Endothelial cell of umbilical vein (primary cell): Measurements from ENCODE around the gene ARL10. TPM values are rescaled to one million over a fixed set of nuclear protein-coding genes. Genes with fewer than 3 reads are reported as not detected.

Source experiments
- BruUV-seq: library from RNA; stranded (reverse); fragments of 400-500 nt; replicated peaks from 2 replicates; lab custom pipeline; 2021; lab: Mats Ljungman, UMichigan
- CTCF ChIA-PET: fragments of 300-600, 350-600 bp; sonication (Branson Sonifier 250); formaldehyde crosslinking; loops from one replicate; lab custom pipeline; 2021; ENCODE audit warnings: antibody characterized with exemption, inconsistent platforms; lab: Charles Lee
- POLR2A ChIA-PET: fragments of 300-600, 350-600 bp; sonication (Branson Sonifier 250); formaldehyde crosslinking; loops from one replicate; lab custom pipeline; 2021; ENCODE audit warnings: antibody characterized with exemption, inconsistent platforms; lab: Charles Lee
- DNase-seq: peaks from one replicate; pipeline ENCODE4 v3.0.0-alpha.2; 2011; ENCODE audit warnings: low read depth, low spot score
- FAIRE-seq: peaks from 2 replicates; lab custom pipeline; 2011; peaks lifted over from hg19 to GRCh38; lab: Jason Lieb, UNC
- H2AFZ ChIP-seq: 2 replicates; pipeline ENCODE4 v1.6.0; 2012; ENCODE audit warnings: low read depth, low read length, control low read depth, inconsistent platforms
- H3K27ac ChIP-seq: 2 replicates; pipeline ENCODE4 v1.5.1; 2011; ENCODE audit warnings: low read depth, mild to moderate bottlenecking, control low read depth, low read length, moderate library complexity; ENCODE audit not compliant: insufficient read depth
- H3K27me3 ChIP-seq, 2 experiments: 2 replicates each; pipeline versions ENCODE4 v1.6.0 to v1.6.1; 2011; ENCODE audit warnings: low read length in 2 of 2, mixed read lengths in 1 of 2; ENCODE audit not compliant: control insufficient read depth in 2 of 2, insufficient read depth in 2 of 2
- H3K36me3 ChIP-seq, 2 experiments: 2 replicates in 1 of 2; 3 replicates in 1 of 2; pipeline ENCODE4 v1.5.1; 2011; ENCODE audit warnings: low read length in 2 of 2, mild to moderate bottlenecking in 1 of 2, moderate library complexity in 1 of 2; ENCODE audit not compliant: control insufficient read depth in 2 of 2, insufficient read depth in 2 of 2; ENCODE audit errors: extremely low read depth in 1 of 2
- H3K4me1 ChIP-seq: 3 replicates; pipeline ENCODE4 v1.5.1; 2011; ENCODE audit warnings: mild to moderate bottlenecking, low read length; ENCODE audit not compliant: control insufficient read depth, insufficient read depth; ENCODE audit errors: extremely low read depth
- H3K4me2 ChIP-seq: 2 replicates; pipeline ENCODE4 v1.6.1; 2011; ENCODE audit warnings: low read length, control low read depth, mixed read lengths; ENCODE audit not compliant: insufficient read depth
- H3K4me3 ChIP-seq, 3 experiments: fragments of 200-600 bp in 1 of 3; sonication (generic), shearing (Covaris generic) in 1 of 3; replicated peaks in 1 of 3; 2 replicates each; pipeline ENCODE4 v1.5.1; 2011 to 2016; ENCODE audit warnings: control low read depth in 3 of 3, low read length in 3 of 3, mild to moderate bottlenecking in 2 of 3, inconsistent platforms in 1 of 3, low read depth in 1 of 3, moderate library complexity in 1 of 3; ENCODE audit not compliant: insufficient read depth in 1 of 3
- H3K79me2 ChIP-seq: 2 replicates; pipeline ENCODE4 v1.6.0; 2012; ENCODE audit warnings: low read length, inconsistent platforms; ENCODE audit not compliant: control insufficient read depth, insufficient read depth
- H3K9ac ChIP-seq: replicated peaks from 2 replicates; pipeline ENCODE3; 2011; ENCODE audit warnings: low read length, control low read depth; ENCODE audit not compliant: insufficient read depth; ENCODE audit errors: extremely low read depth
- H3K9me1 ChIP-seq: replicated peaks from 3 replicates; pipeline ENCODE4 v1.6.0; 2011; ENCODE audit warnings: mild to moderate bottlenecking, low read length; ENCODE audit not compliant: control insufficient read depth, insufficient read depth; ENCODE audit errors: extremely low read depth
- H3K9me3 ChIP-seq: replicated peaks from 2 replicates; pipeline ENCODE4 v1.5.1; 2012; ENCODE audit warnings: low read length, inconsistent platforms; ENCODE audit not compliant: control insufficient read depth, insufficient read depth
- H4K20me1 ChIP-seq: replicated peaks from 2 replicates; pipeline ENCODE3; 2011; ENCODE audit warnings: mild to moderate bottlenecking, low read length; ENCODE audit not compliant: control insufficient read depth, insufficient read depth; ENCODE audit errors: extremely low read depth
- EZH2 ChIP-seq: IDR thresholded peaks from 2 replicates; pipeline ENCODE4 v1.6.1; 2012; ENCODE audit warnings: borderline replicate concordance, low read depth, mild to moderate bottlenecking, moderate library complexity, low read length, inconsistent platforms; ENCODE audit not compliant: severe bottlenecking
- JUN ChIP-seq: IDR thresholded peaks from 2 replicates; pipeline ENCODE4 v1.6.1; 2011; ENCODE audit warnings: borderline replicate concordance, low read depth; ENCODE audit not compliant: insufficient read length, insufficient read depth
- POLR2A ChIP-seq: IDR thresholded peaks from 2 replicates; pipeline ENCODE4 v1.6.1; 2012; ENCODE audit warnings: low read depth, mild to moderate bottlenecking, control low read depth, low read length
- POLR2AphosphoS5 ChIP-seq: IDR thresholded peaks from 2 replicates; pipeline ENCODE4 v1.6.1; 2012; ENCODE audit warnings: low read depth, mild to moderate bottlenecking, control low read depth, low read length, moderate library complexity; ENCODE audit not compliant: insufficient read depth
- dilution Hi-C: fragments of 300-500 bp; cut with MboI; formaldehyde crosslinking; loops from one replicate; pipeline ENCODE4 v1.15.0; 2019; ENCODE audit warnings: low sequenced_read_pairs; ENCODE audit not compliant: extremely low pct_ligation_motif_present
- intact Hi-C: fragments of 100-400 bp; cut with micrococcal nuclease; formaldehyde crosslinking; loops from one replicate; pipeline ENCODE4 v1.10.0; 2022
- polyA plus RNA-seq, 4 experiments: library from polyadenylated mRNA; depleted of rRNA in 3 of 4; stranded (reverse) in 3 of 4; unstranded in 1 of 4; fragments of >200 nt; gene quantifications; 2 replicates each; pipeline versions ENCODE4 v1.2.1 to v1.2.3, GENCODE V29; 2011 to 2012; ENCODE audit warnings: missing spikeins in 1 of 4
- total RNA-seq: library from RNA; stranded (reverse); gene quantifications from 2 replicates; pipeline ENCODE4 v1.2.3, GENCODE V29; 2021
- TF ChIP-seq, protein P1 (sequence below), 2 donors: IDR thresholded peaks; 1 replicate in 1 of 2; 2 replicates in 1 of 2; pipeline ENCODE4 v1.5.1; 2011; ENCODE audit warnings: low read length in 2 of 2, mild to moderate bottlenecking in 2 of 2, moderate library complexity in 2 of 2, control low read depth in 1 of 2, inconsistent platforms in 1 of 2, low read depth in 1 of 2; ENCODE audit not compliant: insufficient read depth in 1 of 2; ENCODE audit errors: extremely low read depth in 1 of 2

ARL10 gene
- total and polyA plus RNA-seq, 2 donors (not counting 3 experiments of a cell fraction or from before 2014, with no cell fraction given) = 7.7 to 20.7 TPM

GRCh38 chr5:176334031-176334770 lies 31.1 kb upstream of the ARL10 start:
- Histone ChIP-seq H2AFZ (no peak overlapping the region), H3K27ac (no peak overlapping the region), H3K4me2 (no peak overlapping the region), H3K4me3 (no peak overlapping the region), H3K36me3 (peaks cover 2 to 5% of the 10 kb centered on the region in 2 experiments), H4K20me1 (no peaks in the 10 kb centered on the region), H3K9me3 (no peaks in the 10 kb centered on the region), H3K79me2 (no peaks in the 10 kb centered on the region), H3K4me1 (no peaks in the 10 kb centered on the region), H3K27me3 (no peaks in the 10 kb centered on the region), H3K9me1 (no peaks in the 10 kb centered on the region), H3K9ac (no peak overlapping the region)
- no TSS peak for BruUV-seq
- ChIA-PET CTCF (no interaction called here), POLR2A (no interaction called here)
- dilution Hi-C loops = no loop called here
- DNase-seq (no peak), FAIRE-seq (no peak)
- intact Hi-C loops = no loop called here
- TF ChIP-seq, protein P1, sequence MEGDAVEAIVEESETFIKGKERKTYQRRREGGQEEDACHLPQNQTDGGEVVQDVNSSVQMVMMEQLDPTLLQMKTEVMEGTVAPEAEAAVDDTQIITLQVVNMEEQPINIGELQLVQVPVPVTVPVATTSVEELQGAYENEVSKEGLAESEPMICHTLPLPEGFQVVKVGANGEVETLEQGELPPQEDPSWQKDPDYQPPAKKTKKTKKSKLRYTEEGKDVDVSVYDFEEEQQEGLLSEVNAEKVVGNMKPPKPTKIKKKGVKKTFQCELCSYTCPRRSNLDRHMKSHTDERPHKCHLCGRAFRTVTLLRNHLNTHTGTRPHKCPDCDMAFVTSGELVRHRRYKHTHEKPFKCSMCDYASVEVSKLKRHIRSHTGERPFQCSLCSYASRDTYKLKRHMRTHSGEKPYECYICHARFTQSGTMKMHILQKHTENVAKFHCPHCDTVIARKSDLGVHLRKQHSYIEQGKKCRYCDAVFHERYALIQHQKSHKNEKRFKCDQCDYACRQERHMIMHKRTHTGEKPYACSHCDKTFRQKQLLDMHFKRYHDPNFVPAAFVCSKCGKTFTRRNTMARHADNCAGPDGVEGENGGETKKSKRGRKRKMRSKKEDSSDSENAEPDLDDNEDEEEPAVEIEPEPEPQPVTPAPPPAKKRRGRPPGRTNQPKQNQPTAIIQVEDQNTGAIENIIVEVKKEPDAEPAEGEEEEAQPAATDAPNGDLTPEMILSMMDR (IDR thresholded peaks at IDR 0.05; ENCODE audit: extremely low read depth in 1 of 2, insufficient read depth in 1 of 2, low read depth in 1 of 2, low read length in 2 of 2) = no peak
- no peak for TF ChIP-seq EZH2
- no peak for TF ChIP-seq POLR2A

DNA sequence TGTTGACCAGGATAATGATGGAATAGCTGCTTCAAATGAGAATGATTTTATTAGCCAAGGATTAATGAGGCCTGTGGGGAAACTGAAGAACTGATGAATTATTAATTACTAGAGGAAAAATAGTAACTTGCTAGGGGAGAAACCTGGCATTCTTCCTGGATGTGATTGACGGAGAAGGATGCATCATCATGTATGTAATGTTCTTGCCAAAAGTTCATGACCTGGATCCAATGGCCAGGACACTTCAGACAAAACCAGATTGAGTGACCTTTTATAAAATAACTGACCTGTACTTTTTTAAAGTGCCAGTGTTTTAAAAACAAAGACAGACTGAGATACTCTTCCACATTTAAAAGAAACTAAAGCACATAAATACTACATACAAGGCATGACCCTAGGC lies 27.4 kb upstream of the ARL10 start:
- TF ChIP-seq JUN (no peak), POLR2A (no peak), POLR2AphosphoS5 (no peak)
- TF ChIP-seq, protein P1 (IDR thresholded peaks at IDR 0.05; ENCODE audit: extremely low read depth in 1 of 2, insufficient read depth in 1 of 2, low read depth in 1 of 2, low read length in 2 of 2) = no peak
- Histone ChIP-seq H3K9me1 (no peaks in the 10 kb centered on the region), H3K36me3 (peaks cover 2 to 5% of the 10 kb centered on the region in 2 experiments), H3K79me2 (no peaks in the 10 kb centered on the region), H3K9ac (no peak overlapping the region), H2AFZ (no peak overlapping the region), H3K4me1 (no peaks in the 10 kb centered on the region), H4K20me1 (no peaks in the 10 kb centered on the region), H3K4me3 (no peak overlapping the region), H3K27ac (no peak overlapping the region), H3K27me3 (no peaks in the 10 kb centered on the region), H3K4me2 (no peak overlapping the region), H3K9me3 (no peaks in the 10 kb centered on the region)
- no peak for DNase-seq
- intact Hi-C loops (no loop called here), dilution Hi-C loops (no loop called here)
- BruUV-seq = no TSS peak
- CTCF ChIA-PET = no interaction called here
- FAIRE-seq = no peak
- POLR2A ChIA-PET = no interaction called here
